HG02623 (cell line): Measurements from ENCODE around the gene HNRNPH1.

Source experiments
- ATAC-seq: cut with Tn5 transposase; IDR thresholded peaks from one replicate; pipeline ENCODE4 v1.9.1; 2021; ENCODE audit warnings: moderate library complexity; ENCODE audit not compliant: unreplicated experiment

The HNRNPH1 gene

GRCh38 chr5:179623906-179624741 is 653 bp upstream of the HNRNPH1 start:
- no peak for ATAC-seq

- no peak for ATAC-seq
Observed at GRCh38 chr5:179621551-179622214, 1.8 kb downstream of the HNRNPH1 start.

GRCh38 chr5:179620703-179621350 is 2.6 kb downstream of the HNRNPH1 start:
- ATAC-seq: no peak

GRCh38 chr5:179620293-179620692 is 3.2 kb downstream of the HNRNPH1 start:
- ATAC-seq: no peak

- no peak for ATAC-seq
Observed at GRCh38 chr5:179619776-179620175, 3.7 kb downstream of the HNRNPH1 start.

GRCh38 chr5:179618923-179619554 is 4.4 kb downstream of the HNRNPH1 start:
- no peak for ATAC-seq

- ATAC-seq: no peak
Observed at GRCh38 chr5:179617930-179618329, 5.5 kb downstream of the HNRNPH1 start.

GRCh38 chr5:179616002-179616594 is 7.4 kb downstream of the HNRNPH1 start:
- ATAC-seq: no peak

GRCh38 chr5:179615203-179615602 is 8.3 kb downstream of the HNRNPH1 start:
- ATAC-seq: no peak

GRCh38 chr5:179614745-179615144 is 8.7 kb downstream of the HNRNPH1 start:
- ATAC-seq: no peak

- ATAC-seq: no peak
Observed at GRCh38 chr5:179613460-179614071, 9.9 kb downstream of the HNRNPH1 start.

GRCh38 chr5:179612577-179613459 is 10.7 kb downstream of the HNRNPH1 start:
- ATAC-seq: no peak

GRCh38 chr5:179610903-179611265 is 12.6 kb downstream of the HNRNPH1 start:
- no peak for ATAC-seq

GRCh38 chr5:179610109-179610902 is 13.2 kb downstream of the HNRNPH1 start:
- no peak for ATAC-seq

- no peak for ATAC-seq
Observed at GRCh38 chr5:179609834-179610108, 13.7 kb downstream of the HNRNPH1 start.

- no peak for ATAC-seq
Observed at GRCh38 chr5:179608131-179608581, 15.3 kb downstream of the HNRNPH1 start.

- no peak for ATAC-seq
Observed at GRCh38 chr5:179607160-179607931, 16.1 kb downstream of the HNRNPH1 start.

GRCh38 chr5:179606910-179607159 is 16.6 kb downstream of the HNRNPH1 start:
- ATAC-seq: no peak
